K562 treated with DMSO at 1 percent for 12 hours (cell line): ENCODE data around the gene UROS. TPM values are rescaled to one million over a fixed set of nuclear protein-coding genes. Genes with fewer than 3 reads are reported as not detected.

ENCODE experiments used
- total RNA-seq: library from RNA; unstranded; fragments of 300-600 nt; gene quantifications from 2 replicates; pipeline ENCODE4 v1.2.3, GENCODE V29; 2022; ENCODE audit not compliant: insufficient read depth

Gene UROS
- total RNA-seq = 16.4 and 21.8 TPM in 2 replicates

DNA sequence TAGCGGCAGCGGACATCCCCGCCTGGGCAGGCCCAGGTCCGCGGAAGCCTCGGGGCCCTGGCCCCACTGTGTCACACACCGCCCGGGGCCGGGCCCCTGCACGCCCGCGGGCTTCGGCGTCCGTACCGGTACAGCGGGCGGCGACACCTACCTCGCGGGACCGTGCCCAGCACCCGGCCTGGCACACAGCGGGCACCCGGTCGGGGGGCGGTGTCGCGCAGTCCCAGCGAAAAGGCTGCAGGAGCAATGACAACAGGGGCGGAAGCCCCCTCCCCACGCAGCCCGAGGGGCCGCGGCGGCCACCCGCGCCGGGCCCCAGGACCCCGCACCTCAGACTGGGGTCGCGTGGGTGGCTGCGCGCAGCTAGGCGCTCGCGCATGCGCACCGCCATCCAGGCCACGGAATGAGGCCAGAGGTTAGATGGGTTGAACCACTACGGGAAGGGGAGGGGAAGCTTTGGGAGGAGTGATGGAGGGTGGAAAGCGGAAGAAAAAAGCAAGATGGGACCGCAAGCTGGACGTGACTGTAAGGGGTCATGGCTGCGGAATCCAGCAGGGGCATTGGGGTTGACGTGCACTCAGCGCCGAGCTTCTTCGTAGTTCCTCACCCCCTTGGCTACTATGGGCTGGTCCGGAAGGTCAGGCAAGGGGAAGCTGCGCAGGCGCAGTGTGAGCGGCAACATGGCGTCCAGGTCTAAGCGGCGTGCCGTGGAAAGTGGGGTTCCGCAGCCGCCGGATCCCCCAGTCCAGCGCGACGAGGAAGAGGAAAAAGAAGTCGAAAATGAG is at the start of gene UROS, which contains the start of gene BCCIP:
Gene UROS (minus strand): TSS at position 381 of the 785 bp plus-strand sequence. CDS start 6,759 bp downstream, outside the sequence.
Gene BCCIP (plus strand): TSS at position 669 of the 785 bp plus-strand sequence. CDS start 12 bp downstream, at position 681.

GRCh38 chr10:125775491-125776106 is 47.5 kb downstream of the UROS start, which contains the start of gene MMP21:
MMP21 (minus strand) TSS chr10:125775821; CDS start chr10:125775821, 0 bp downstream.

Other genes with a start within 250 kb of the UROS start
- gene TEX36, start 140.1 kb downstream of the UROS start, total RNA-seq = not detected in 2 replicates
- 7.1 and 15.7 TPM in 2 replicates for gene EDRF1, start 103.5 kb downstream of the UROS start, total RNA-seq
- not detected in 2 replicates for gene MMP21, start 47.4 kb downstream of the UROS start, total RNA-seq
- gene BCCIP, start 288 bp upstream of the UROS start, total RNA-seq = 28.2 and 47.6 TPM in 2 replicates
- gene DHX32, start 58.0 kb upstream of the UROS start, total RNA-seq = 12.3 and 21.8 TPM in 2 replicates
- not detected in 2 replicates for gene FANK1, start 73.3 kb upstream of the UROS start, total RNA-seq